PC-9 (cell line): ENCODE data around the gene ASB15.

Source experiments
- CTCF ChIP-seq: fragments of 200-600 bp; sonication (generic); conservative IDR thresholded peaks from 2 replicates; pipeline ENCODE4 v1.6.1; 2017; ENCODE audit warnings: mixed run types, antibody characterized with exemption, mild to moderate bottlenecking, moderate library complexity
- EZH2 ChIP-seq: fragments of 200-600 bp; sonication (generic); IDR thresholded peaks from 2 replicates; pipeline ENCODE4 v1.8.0; 2017; ENCODE audit warnings: antibody characterized with exemption, low read depth

GRCh38 chr7:123573341-123573740, 28.3 kb upstream of the ASB15 start:
- TF ChIP-seq CTCF = no peak
- no peak for TF ChIP-seq EZH2
